Bone marrow (tissue), 2 donors: ENCODE data around the gene PCTP.
A peak's percentile ranks its signal among the peaks of the same experiment; 100 is the strongest.

Source experiments
- DNase-seq, 2 donors: peaks; one replicate each; lab custom pipeline; 2025; lab: John Stamatoyannopoulos, UW

Gene PCTP

GRCh38 chr17:55757659-55758058 is 6.8 kb downstream of the PCTP start:
- no peak for DNase-seq

- no peak for DNase-seq
Measured at GRCh38 chr17:55758171-55758570, 7.3 kb downstream of the PCTP start.

GRCh38 chr17:55760643-55761355 is 9.9 kb downstream of the PCTP start:
- no peak for DNase-seq

- no peak for DNase-seq
Measured at GRCh38 chr17:55762086-55762858, 11.4 kb downstream of the PCTP start.

GRCh38 chr17:55763856-55764255 is 13.0 kb downstream of the PCTP start:
- DNase-seq: no peak

DNA sequence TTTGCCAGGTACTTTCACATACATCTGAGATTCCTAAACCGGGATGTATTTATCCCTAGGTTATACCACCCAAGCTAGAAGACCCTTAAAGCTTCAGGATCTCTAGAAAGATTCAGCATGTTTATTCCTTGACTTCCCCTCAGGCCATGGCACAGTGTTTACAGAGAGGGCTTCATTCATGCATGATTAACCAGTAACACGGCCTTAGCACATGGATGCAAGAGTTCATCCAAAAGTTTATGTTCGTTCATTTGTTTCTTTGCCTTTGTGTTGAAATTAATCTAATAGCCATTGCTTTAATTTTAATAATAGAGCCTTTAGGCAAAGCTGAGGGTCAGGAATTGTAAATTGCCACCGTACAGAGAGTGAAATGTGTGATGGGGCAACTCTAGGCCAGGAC is 13.8 kb downstream of the PCTP start:
- no peak for DNase-seq

- DNase-seq: no peak
Measured at GRCh38 chr17:55765472-55765871, 14.6 kb downstream of the PCTP start.

DNA sequence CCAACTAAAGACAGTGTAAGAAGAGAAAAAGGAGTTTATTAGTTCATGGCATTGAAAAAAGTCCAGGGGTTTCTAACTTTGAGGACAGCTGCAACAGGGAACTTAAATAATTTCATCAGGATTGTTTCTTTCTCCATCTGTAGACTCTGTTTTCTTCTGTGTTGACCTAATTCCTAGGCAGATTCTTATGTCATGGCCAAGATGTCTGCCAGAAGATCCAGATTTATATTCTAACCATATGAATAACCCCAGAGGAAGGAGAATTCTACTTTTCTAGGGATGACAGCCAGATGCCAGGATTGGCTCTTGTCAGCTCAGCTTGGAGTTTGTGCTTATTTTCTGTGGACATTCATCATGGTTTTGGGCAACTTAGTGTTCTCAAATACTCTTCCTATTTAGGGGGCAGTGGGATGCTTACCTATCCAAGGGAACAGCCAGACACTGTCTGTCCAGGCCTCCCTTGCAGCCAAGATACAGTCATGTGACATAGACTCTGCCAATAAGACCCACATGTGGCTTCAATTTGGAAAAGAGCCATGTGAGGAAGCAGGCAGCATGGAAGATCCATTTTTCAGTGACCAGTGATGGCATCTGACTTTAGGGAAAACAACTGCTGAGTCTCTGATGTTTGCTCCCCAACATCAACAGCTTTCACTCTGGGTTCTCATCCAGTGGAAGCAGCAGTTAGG is 18.2 kb downstream of the PCTP start:
- DNase-seq: no peak

- peak in 1 of 2 donors; percentile 7 for DNase-seq
Measured at GRCh38 chr17:55769625-55770000, 18.8 kb downstream of the PCTP start.

- DNase-seq: peak in 1 of 2 donors; percentile 46
Measured at GRCh38 chr17:55770196-55770870, 19.5 kb downstream of the PCTP start.

- DNase-seq: no peak
Measured at GRCh38 chr17:55772086-55772485, 21.2 kb downstream of the PCTP start.

DNA sequence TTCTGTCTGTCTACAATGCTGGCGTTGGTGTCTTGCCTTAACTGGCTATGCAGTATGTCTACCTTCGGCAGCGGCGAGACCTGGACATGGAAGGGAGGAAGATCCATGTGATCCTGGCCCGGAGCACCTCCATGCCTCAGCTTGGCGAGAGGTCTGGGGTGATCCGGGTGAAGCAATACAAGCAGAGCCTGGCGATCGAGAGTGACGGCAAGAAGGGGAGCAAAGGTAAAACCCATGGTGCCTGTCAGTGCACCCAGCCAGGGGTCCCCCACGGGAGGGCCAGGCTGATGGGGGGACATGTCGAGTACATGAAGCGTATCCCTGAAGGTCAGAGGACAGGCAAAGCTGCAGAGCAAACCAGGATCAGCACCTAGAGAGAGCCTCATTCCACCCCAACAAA is 22.8 kb downstream of the PCTP start:
- DNase-seq: no peak

- no peak for DNase-seq
Measured at GRCh38 chr17:55774846-55775271, 24.0 kb downstream of the PCTP start.

- DNase-seq: no peak
Measured at GRCh38 chr17:55776271-55776670, 25.4 kb downstream of the PCTP start.

DNA sequence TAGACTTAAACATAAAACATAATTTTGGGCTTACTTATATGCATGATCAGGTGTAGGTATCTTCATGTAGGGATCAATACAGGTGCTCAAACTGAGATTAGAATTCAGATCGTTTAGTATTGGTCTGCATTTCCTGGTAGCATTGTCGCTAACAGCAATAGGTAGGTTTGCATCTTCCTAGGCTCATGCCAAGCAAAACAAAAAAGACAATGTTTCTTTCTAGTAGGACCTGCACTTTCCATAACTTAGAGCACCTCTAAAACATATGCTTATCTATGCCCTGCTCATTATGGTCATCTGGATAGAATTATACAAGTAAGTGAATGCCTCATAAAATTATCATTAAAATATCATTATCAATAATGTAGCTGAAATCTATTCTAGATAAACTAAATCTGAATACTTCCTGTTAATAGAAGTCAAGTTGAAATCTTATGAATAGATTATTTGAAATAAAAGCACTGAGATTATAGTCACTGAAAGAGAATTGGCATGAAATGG is 26.7 kb downstream of the PCTP start:
- DNase-seq: no peak

GRCh38 chr17:55778389-55779118 is 27.7 kb downstream of the PCTP start:
- DNase-seq: no peak

DNA sequence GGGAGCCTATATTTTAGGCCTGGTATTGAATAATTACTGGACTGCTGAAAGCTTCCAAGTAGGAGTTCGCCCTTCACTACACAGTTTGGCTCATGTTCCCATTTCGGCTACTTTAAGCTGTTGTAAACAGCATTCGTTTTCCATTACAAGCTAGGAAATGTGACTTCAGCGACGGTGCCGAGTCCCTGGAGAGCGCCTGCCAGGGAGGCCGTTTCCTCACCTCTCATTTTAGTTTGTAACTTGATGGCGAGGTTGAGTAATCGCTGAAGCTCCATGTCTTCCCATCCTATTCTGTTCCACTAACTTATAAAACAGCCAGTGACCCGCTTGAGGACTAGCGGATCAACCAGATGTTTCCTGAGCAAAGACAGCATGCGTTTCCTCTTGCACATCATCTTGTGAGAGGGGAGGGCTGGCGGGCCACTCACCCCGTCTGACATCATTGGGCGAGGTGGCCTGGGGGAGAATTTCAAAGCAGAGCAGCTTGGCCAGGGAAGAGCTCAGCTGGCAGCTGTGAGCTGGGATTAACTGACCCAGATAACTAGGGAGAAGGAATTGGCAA is 32.9 kb downstream of the PCTP start:
- DNase-seq: peak in 1 of 2 donors; percentile 71

DNA sequence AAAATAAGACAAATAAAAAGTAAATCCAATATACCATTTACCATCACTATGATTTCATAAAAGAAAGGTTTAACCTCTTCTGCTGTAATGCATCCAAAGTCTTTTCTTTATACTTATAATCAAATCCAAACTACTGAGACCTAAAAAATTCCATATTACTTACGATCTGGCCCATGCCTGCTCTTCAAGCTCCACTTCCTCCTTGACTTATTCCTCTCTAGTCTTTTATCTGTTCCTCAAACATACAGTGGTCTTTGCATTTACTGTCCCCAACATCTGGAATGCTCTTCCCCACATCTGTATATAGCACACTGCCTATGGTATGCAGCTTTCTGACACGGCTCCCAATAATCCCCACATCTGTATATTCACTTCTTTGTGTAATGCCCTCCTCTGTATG is 33.8 kb downstream of the PCTP start:
- no peak for DNase-seq

GRCh38 chr17:55785181-55785580 is 34.3 kb downstream of the PCTP start:
- no peak for DNase-seq

- DNase-seq: no peak
Measured at GRCh38 chr17:55793272-55793671, 42.4 kb downstream of the PCTP start.
